Hindlimb muscle (tissue), 1 donor: ENCODE measurements around the gene ACSL6. TPM values are rescaled to one million over a fixed set of nuclear protein-coding genes. Genes with fewer than 3 reads are reported as not detected.

ENCODE experiments used
- DNase-seq: peaks from one replicate; pipeline ENCODE4 v3.0.0-alpha.2; 2013
- polyA plus RNA-seq: library from polyadenylated mRNA; unstranded; fragments of 120-200 nt; gene quantifications from one replicate; pipeline ENCODE4 v1.2.1, GENCODE V29; 2013; ENCODE audit not compliant: insufficient read length

ACSL6 gene
- polyA plus RNA-seq, 1 donor, result 0.34 TPM

- no peak for DNase-seq
Measured at GRCh38 chr5:131977212-131977604, 34.2 kb downstream of the ACSL6 start.

- no peak for DNase-seq
Measured at GRCh38 chr5:131976414-131977211, 34.8 kb downstream of the ACSL6 start.

- no peak for DNase-seq
Measured at GRCh38 chr5:131974956-131975726, 36.3 kb downstream of the ACSL6 start.

GRCh38 chr5:131974622-131974955, 36.9 kb downstream of the ACSL6 start:
- no peak for DNase-seq

GRCh38 chr5:131974016-131974415, 37.4 kb downstream of the ACSL6 start:
- no peak for DNase-seq

GRCh38 chr5:131973089-131973712, 38.3 kb downstream of the ACSL6 start:
- DNase-seq, result no peak

- DNase-seq, result no peak
Measured at GRCh38 chr5:131968396-131968954, 43.0 kb downstream of the ACSL6 start.

- DNase-seq, result no peak
Measured at GRCh38 chr5:131966551-131966950, 44.9 kb downstream of the ACSL6 start.

GRCh38 chr5:131965826-131966415, 45.5 kb downstream of the ACSL6 start:
- DNase-seq, result no peak

- DNase-seq, result no peak
Measured at GRCh38 chr5:131959906-131960305, 51.6 kb downstream of the ACSL6 start.

- no peak for DNase-seq
Measured at GRCh38 chr5:131959136-131959535, 52.3 kb downstream of the ACSL6 start.

GRCh38 chr5:131957721-131958441, 53.6 kb downstream of the ACSL6 start:
- no peak for DNase-seq

- DNase-seq, result no peak
Measured at GRCh38 chr5:131953969-131954368, 57.5 kb downstream of the ACSL6 start.

GRCh38 chr5:131952301-131952857, 59.1 kb downstream of the ACSL6 start:
- peak; percentile 10 for DNase-seq

GRCh38 chr5:131950706-131951105, 60.8 kb downstream of the ACSL6 start:
- DNase-seq, result no peak

GRCh38 chr5:131947445-131947844, 64.0 kb downstream of the ACSL6 start:
- no peak for DNase-seq

- DNase-seq, result no peak
Measured at GRCh38 chr5:131945551-131946168, 65.8 kb downstream of the ACSL6 start, which contains the start of gene MEIKIN. Gene MEIKIN (minus strand): TSS chr5:131945663. CDS start chr5:131945505, 158 bp downstream.

GRCh38 chr5:131944702-131945550, 66.5 kb downstream of the ACSL6 start:
- DNase-seq, result no peak

GRCh38 chr5:131943916-131944315, 67.5 kb downstream of the ACSL6 start:
- no peak for DNase-seq

GRCh38 chr5:131942016-131942415, 69.4 kb downstream of the ACSL6 start:
- no peak for DNase-seq
